Astrocyte (in vitro differentiated cells and primary cell): Measurements from ENCODE around the gene METTL27. TPM values are rescaled to one million over a fixed set of nuclear protein-coding genes. Genes with fewer than 3 reads are reported as not detected.

Source experiments
- DNase-seq: peaks from one replicate; pipeline ENCODE4 v3.0.0-alpha.2; 2010; ENCODE audit warnings: low read depth
- FAIRE-seq: peaks from 2 replicates; lab custom pipeline; 2011; peaks lifted over from hg19 to GRCh38; lab: Jason Lieb, UNC
- H2AFZ ChIP-seq: 2 replicates; pipeline ENCODE4 v1.6.0; 2012; ENCODE audit warnings: low read depth, low read length, inconsistent platforms
- H3K27ac ChIP-seq: 2 replicates; pipeline ENCODE4 v1.5.1; 2011; ENCODE audit warnings: low read depth, low read length, inconsistent platforms
- H3K27me3 ChIP-seq: 2 replicates; pipeline ENCODE4 v1.6.0; 2011; ENCODE audit warnings: low read length, inconsistent platforms; ENCODE audit not compliant: insufficient read depth
- H3K36me3 ChIP-seq: 2 replicates; pipeline ENCODE4 v1.5.1; 2011; ENCODE audit warnings: low read length, inconsistent platforms; ENCODE audit not compliant: insufficient read depth
- H3K4me1 ChIP-seq: 2 replicates; pipeline ENCODE4 v1.5.1; 2011; ENCODE audit warnings: low read length, inconsistent platforms; ENCODE audit not compliant: insufficient read depth
- H3K4me2 ChIP-seq: 2 replicates; pipeline ENCODE4 v1.6.0; 2012; ENCODE audit warnings: low read length, inconsistent platforms
- H3K4me3 ChIP-seq: 2 replicates; pipeline ENCODE4 v1.5.1; 2011; ENCODE audit warnings: low read depth, mild to moderate bottlenecking, low read length, inconsistent platforms; ENCODE audit not compliant: insufficient read depth
- H3K79me2 ChIP-seq: 2 replicates; pipeline ENCODE4 v1.6.0; 2012; ENCODE audit warnings: mild to moderate bottlenecking, low read length, inconsistent platforms; ENCODE audit not compliant: insufficient read depth
- H3K9ac ChIP-seq: 2 replicates; pipeline ENCODE4 v1.6.0; 2012; ENCODE audit warnings: mild to moderate bottlenecking, low read length, inconsistent platforms
- H3K9me3 ChIP-seq: 2 replicates; pipeline ENCODE4 v1.5.1; 2012; ENCODE audit warnings: low read depth, mild to moderate bottlenecking, low read length, inconsistent platforms; ENCODE audit not compliant: insufficient read depth
- H4K20me1 ChIP-seq: 2 replicates; pipeline ENCODE4 v1.6.0; 2012; ENCODE audit warnings: low read length, inconsistent platforms; ENCODE audit not compliant: insufficient read depth
- H3K27ac Mint-ChIP-seq: one replicate; pipeline ENCODE4 v1.8.0; 2021; ENCODE audit warnings: mild to moderate bottlenecking, mixed read lengths; ENCODE audit not compliant: unreplicated experiment
- H3K27me3 Mint-ChIP-seq: one replicate; pipeline ENCODE4 v1.8.0; 2021; ENCODE audit warnings: low read depth, mixed read lengths; ENCODE audit not compliant: unreplicated experiment
- H3K36me3 Mint-ChIP-seq: one replicate; pipeline ENCODE4 v1.8.0; 2021; ENCODE audit warnings: low read depth, mixed read lengths; ENCODE audit not compliant: unreplicated experiment
- H3K4me1 Mint-ChIP-seq: one replicate; pipeline ENCODE4 v1.8.0; 2021; ENCODE audit warnings: low read depth, mixed read lengths; ENCODE audit not compliant: unreplicated experiment
- H3K4me3 Mint-ChIP-seq: one replicate; pipeline ENCODE4 v1.8.0; 2021; ENCODE audit warnings: mild to moderate bottlenecking, moderate library complexity, mixed read lengths; ENCODE audit not compliant: unreplicated experiment
- H3K9me3 Mint-ChIP-seq: one replicate; pipeline ENCODE4 v1.8.0; 2021; ENCODE audit warnings: mild to moderate bottlenecking, mixed read lengths; ENCODE audit not compliant: unreplicated experiment
- EZH2 ChIP-seq: IDR thresholded peaks from 2 replicates; pipeline ENCODE4 v1.6.1; 2012; ENCODE audit warnings: mild to moderate bottlenecking, low read length, inconsistent platforms; ENCODE audit not compliant: insufficient read depth
- total RNA-seq: library from RNA; stranded (reverse); gene quantifications from 2 replicates; pipeline ENCODE4 v1.2.1, GENCODE V29; 2021
- TF ChIP-seq, protein P1 (sequence below): IDR thresholded peaks from 2 replicates; pipeline ENCODE4 v1.5.1; 2011; ENCODE audit warnings: low read depth, mild to moderate bottlenecking, inconsistent platforms, low read length, moderate library complexity; ENCODE audit not compliant: insufficient read depth

Gene METTL27
- total RNA-seq, 1 donor from 2014 or later: 2.5 TPM

DNA sequence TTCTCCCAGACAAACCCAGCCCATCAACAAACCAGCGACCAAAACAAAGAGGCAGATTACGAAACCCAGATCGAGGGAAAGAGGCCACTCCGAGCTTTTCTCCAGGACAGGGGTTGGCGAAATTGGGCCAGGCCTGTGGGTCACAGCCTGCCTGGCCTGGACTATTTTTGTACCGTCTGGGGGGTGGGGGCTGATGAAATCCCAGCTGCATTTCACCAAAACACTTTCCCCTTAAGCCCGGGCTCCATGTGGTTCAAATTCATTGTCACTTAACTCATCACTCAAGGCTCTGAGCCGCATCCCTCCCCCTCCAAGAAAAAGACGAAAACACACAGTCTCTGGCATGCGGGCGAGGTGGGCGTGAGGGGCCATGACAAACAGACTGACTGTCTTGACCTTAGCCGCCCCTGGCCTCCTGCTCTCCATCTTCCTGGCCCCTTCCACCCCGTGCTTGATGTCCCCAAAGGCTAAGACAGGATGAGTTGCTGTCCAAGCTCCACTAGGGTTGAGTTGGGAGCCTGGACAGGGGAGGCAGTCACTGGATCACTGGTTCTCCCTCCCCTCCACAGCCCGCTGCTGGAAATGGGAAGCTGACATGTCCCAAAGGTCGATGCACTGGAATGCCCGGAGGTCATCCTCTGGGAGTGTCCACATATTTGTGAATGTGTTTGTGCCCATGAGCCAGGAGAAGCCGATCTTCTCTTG lies 37.8 kb upstream of the METTL27 start:
- Histone ChIP-seq H3K36me3 (no peaks in the 10 kb centered on the region), H3K27me3 (peaks cover 9% of the 10 kb centered on the region), H3K4me3 (no peak overlapping the region), H3K9me3 (no peaks in the 10 kb centered on the region), H3K4me1 (no peaks in the 10 kb centered on the region), H3K9ac (no peak overlapping the region), H2AFZ (no peak overlapping the region), H4K20me1 (no peaks in the 10 kb centered on the region), H3K27ac (no peak overlapping the region), H3K4me2 (no peak overlapping the region), H3K79me2 (no peaks in the 10 kb centered on the region)
- peak overlapping the region; percentile 48 for H3K27ac Mint-ChIP-seq
- peaks cover 11% of the 10 kb centered on the region for H3K4me1 Mint-ChIP-seq
- H3K27me3 Mint-ChIP-seq: peaks cover 33% of the 10 kb centered on the region
- no peak for FAIRE-seq
- H3K36me3 Mint-ChIP-seq: peaks cover 3% of the 10 kb centered on the region
- DNase-seq: no peak
- H3K9me3 Mint-ChIP-seq: no peaks in the 10 kb centered on the region
- no peak overlapping the region for H3K4me3 Mint-ChIP-seq
- TF ChIP-seq, protein P1, sequence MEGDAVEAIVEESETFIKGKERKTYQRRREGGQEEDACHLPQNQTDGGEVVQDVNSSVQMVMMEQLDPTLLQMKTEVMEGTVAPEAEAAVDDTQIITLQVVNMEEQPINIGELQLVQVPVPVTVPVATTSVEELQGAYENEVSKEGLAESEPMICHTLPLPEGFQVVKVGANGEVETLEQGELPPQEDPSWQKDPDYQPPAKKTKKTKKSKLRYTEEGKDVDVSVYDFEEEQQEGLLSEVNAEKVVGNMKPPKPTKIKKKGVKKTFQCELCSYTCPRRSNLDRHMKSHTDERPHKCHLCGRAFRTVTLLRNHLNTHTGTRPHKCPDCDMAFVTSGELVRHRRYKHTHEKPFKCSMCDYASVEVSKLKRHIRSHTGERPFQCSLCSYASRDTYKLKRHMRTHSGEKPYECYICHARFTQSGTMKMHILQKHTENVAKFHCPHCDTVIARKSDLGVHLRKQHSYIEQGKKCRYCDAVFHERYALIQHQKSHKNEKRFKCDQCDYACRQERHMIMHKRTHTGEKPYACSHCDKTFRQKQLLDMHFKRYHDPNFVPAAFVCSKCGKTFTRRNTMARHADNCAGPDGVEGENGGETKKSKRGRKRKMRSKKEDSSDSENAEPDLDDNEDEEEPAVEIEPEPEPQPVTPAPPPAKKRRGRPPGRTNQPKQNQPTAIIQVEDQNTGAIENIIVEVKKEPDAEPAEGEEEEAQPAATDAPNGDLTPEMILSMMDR: no peak
- no peak for TF ChIP-seq EZH2

DNA sequence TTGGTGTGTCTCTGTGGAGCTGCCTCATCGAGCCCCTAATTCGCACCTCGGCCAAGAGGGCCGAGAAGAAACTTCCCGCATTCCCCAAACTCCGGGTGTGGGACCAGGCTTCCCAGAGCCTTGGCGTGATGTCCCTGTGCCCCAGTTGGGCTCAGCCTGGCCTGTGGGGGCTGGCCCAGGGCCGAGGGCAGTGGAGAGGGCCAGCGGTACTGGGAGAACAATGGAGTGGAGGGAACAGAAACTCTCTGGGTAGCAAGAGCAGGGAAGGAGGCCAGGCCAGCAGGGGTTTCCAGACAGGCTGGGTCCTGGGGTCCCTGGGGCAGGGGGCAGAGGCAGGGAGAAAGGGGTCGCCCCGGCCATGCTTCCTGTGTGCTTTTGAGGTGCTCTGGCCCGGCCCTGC lies 34.7 kb upstream of the METTL27 start:
- Histone ChIP-seq H3K4me3 (no peak overlapping the region), H3K36me3 (no peaks in the 10 kb centered on the region), H3K4me1 (no peaks in the 10 kb centered on the region), H4K20me1 (no peaks in the 10 kb centered on the region), H3K9ac (no peak overlapping the region), H3K27me3 (peaks cover 9% of the 10 kb centered on the region), H3K79me2 (no peaks in the 10 kb centered on the region), H3K27ac (no peak overlapping the region), H3K9me3 (no peaks in the 10 kb centered on the region), H2AFZ (no peak overlapping the region), H3K4me2 (no peak overlapping the region)
- peaks cover 11% of the 10 kb centered on the region for H3K4me1 Mint-ChIP-seq
- peaks cover 3% of the 10 kb centered on the region for H3K36me3 Mint-ChIP-seq
- DNase-seq (no peak), FAIRE-seq (no peak)
- no peak overlapping the region for H3K27ac Mint-ChIP-seq
- H3K4me3 Mint-ChIP-seq: no peak overlapping the region
- no peak for TF ChIP-seq EZH2
- TF ChIP-seq, protein P1: no peak
- H3K9me3 Mint-ChIP-seq: no peaks in the 10 kb centered on the region
- H3K27me3 Mint-ChIP-seq: peaks cover 36% of the 10 kb centered on the region

DNA sequence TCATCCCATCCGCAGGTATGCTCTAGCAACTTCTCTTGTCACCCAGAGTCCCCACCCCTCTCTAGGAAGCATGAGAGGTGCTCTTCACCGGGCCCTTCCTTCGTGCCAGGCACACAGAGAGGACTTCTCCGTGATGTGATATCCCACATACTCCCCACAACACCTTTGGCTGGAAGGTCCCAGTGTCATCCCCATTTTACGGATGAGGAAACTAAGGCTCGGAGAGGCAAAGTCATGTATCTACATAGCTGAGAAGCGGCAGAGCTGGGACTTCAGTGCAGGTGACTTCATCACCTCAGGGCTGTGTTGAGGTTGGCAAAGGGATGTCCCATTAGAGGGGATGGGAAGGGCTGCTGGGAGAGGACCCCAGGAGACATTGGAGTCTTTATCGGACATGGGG lies 34.0 kb upstream of the METTL27 start:
- H3K4me3 ChIP-seq: no peak overlapping the region
- Mint-ChIP-seq H3K9me3 (no peaks in the 10 kb centered on the region), H3K4me1 (peaks cover 11% of the 10 kb centered on the region), H3K27me3 (peaks cover 35% of the 10 kb centered on the region), H3K36me3 (peaks cover 3% of the 10 kb centered on the region), H3K27ac (no peak overlapping the region), H3K4me3 (no peak overlapping the region)
- H3K36me3 ChIP-seq: no peaks in the 10 kb centered on the region
- no peak for TF ChIP-seq EZH2
- TF ChIP-seq, protein P1: no peak
- H3K79me2 ChIP-seq: no peaks in the 10 kb centered on the region
- H3K9ac ChIP-seq: no peak overlapping the region
- no peaks in the 10 kb centered on the region for H3K4me1 ChIP-seq
- H2AFZ ChIP-seq: no peak overlapping the region
- no peaks in the 10 kb centered on the region for H4K20me1 ChIP-seq
- H3K4me2 ChIP-seq: no peak overlapping the region
- peaks cover 6% of the 10 kb centered on the region for H3K27me3 ChIP-seq
- no peak for DNase-seq
- FAIRE-seq: no peak
- H3K27ac ChIP-seq: no peak overlapping the region
- H3K9me3 ChIP-seq: no peaks in the 10 kb centered on the region
